ENCODE results near the gene RSPO1.
"Not testable (repeated sequence)": the region's sequence is repeated elsewhere in the genome, so short reads cannot be mapped to it uniquely, and the experiment has no call there.

RSPO1 gene

GRCh38 chr1:37599940-37600339 is 34.8 kb downstream of the RSPO1 start:
- H3K36me3 ChIP-seq, result no peaks in the 10 kb centered on the region
- TF ChIP-seq CTCF (IDR thresholded peaks at IDR 0.05), result no peak
- no peaks in the 10 kb centered on the region for H3K27me3 ChIP-seq
- no peak overlapping the region for H3K27ac ChIP-seq
- no peak for DNase-seq
- H3K4me1 ChIP-seq, result peaks cover 0 to 18% (median 11%) of the 10 kb centered on the region in 4 donors
- H3K4me3 ChIP-seq, result no peak overlapping the region
- H3K9me3 ChIP-seq, result no peaks in the 10 kb centered on the region
- intact Hi-C loops (cut with DNase I; ENCODE audit: low total_unique reads), result loop anchor here (10.0 kb wide), 1 partner anchor 85 kb away; the partner anchor contains the start of gene MEAF6

DNA sequence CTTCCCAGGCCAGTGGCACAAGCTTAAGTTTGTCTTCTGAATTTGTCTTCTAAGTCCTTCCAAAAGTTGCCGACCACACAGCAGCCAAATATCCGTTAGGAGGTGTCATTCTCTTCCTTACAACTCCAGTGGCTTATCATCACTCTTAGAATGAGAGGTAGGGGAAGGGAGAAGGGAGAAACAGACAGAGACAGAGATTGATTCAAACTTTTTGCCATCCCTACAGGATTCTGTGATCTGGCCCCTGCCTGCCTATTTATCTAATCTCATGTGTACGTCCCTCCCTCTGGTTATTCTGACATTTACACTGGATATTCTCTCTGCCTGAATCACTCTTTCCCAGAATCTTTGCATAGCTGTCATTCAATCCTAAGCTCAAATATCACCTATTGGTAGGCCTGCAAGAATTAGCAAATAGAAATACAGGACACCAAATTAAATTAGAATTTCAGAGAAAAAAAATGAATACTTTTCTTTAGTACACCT is 38.5 kb downstream of the RSPO1 start:
- peak overlapping the region; percentile 69 to 72 for H3K4me3 ChIP-seq
- peak overlapping the region; percentile 79 to 82 for H3K27ac ChIP-seq
- H3K9me3 ChIP-seq, result no peaks in the 10 kb centered on the region
- no peak for TF ChIP-seq CTCF (IDR thresholded peaks at IDR 0.05)
- H3K4me1 ChIP-seq, result peaks cover 0 to 28% (median 24%) of the 10 kb centered on the region in 4 donors
- no peaks in the 10 kb centered on the region for H3K27me3 ChIP-seq
- no peak for DNase-seq
- intact Hi-C loops (cut with DNase I; ENCODE audit: low total_unique reads), result loop anchor here (10.0 kb wide), 1 partner anchor 81 kb away; the partner anchor contains the start of gene MEAF6
- peaks cover 15 to 20% (median 17%) of the 10 kb centered on the region in 3 donors for H3K36me3 ChIP-seq

GRCh38 chr1:37595440-37596181 is 39.1 kb downstream of the RSPO1 start, which contains the start of gene GNL2:
Gene GNL2 (minus strand): TSS chr1:37595937. CDS start chr1:37595822, 115 bp downstream.
- Histone ChIP-seq H3K27me3 (no peaks in the 10 kb centered on the region), H3K4me1 (peaks cover 0 to 28% (median 24%) of the 10 kb centered on the region in 4 donors), H3K36me3 (peaks cover 21 to 26% (median 23%) of the 10 kb centered on the region in 3 donors), H3K9me3 (no peaks in the 10 kb centered on the region), H3K4me3 (peak within 1 kb of the TSS; percentile 69 to 72), H3K27ac (peak within 1 kb of the TSS; percentile 79 to 82)
- TF ChIP-seq CTCF (IDR thresholded peaks at IDR 0.05), result no peak
- DNase-seq, result peak; percentile 97 to 98
- intact Hi-C loops (cut with DNase I; ENCODE audit: low total_unique reads), result loop anchor here (2.0 to 10.0 kb wide), 2 partner anchors 81 to 95 kb away; partner anchors contain the start of gene MEAF6

- Histone ChIP-seq H3K4me1 (peaks cover 0 to 28% (median 24%) of the 10 kb centered on the region in 4 donors), H3K36me3 (peaks cover 30 to 45% (median 41%) of the 10 kb centered on the region in 3 donors), H3K9me3 (no peaks in the 10 kb centered on the region), H3K27ac (no peak overlapping the region), H3K27me3 (no peaks in the 10 kb centered on the region), H3K4me3 (no peak overlapping the region)
- no peak for DNase-seq
- no peak for TF ChIP-seq CTCF (IDR thresholded peaks at IDR 0.05)
- intact Hi-C loops (cut with DNase I; ENCODE audit: low total_unique reads), result loop anchor here (2.0 to 10.0 kb wide), 2 partner anchors 79 to 97 kb away; partner anchors contain the start of gene MEAF6
These were observed 41.0 kb downstream of the RSPO1 start for GRCh38 chr1:37593726-37594125.

DNA sequence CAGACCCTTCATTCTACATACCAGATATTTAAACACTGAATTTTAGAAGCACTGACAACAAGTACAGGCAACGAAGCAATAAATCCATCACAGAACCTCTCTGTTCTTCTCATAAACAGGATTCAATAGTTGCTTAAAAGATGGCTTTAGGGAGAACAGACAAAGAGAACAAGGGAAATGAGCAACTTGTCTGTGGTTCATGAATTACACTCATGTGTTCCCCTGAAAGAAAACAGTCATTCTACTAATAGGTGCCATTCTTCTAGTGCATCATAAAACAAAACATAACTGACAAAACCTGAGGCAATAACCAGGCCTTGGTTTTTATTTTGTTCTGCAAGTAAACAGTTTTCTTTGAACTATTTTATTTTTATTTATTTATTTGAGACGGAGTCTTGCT is 45.8 kb downstream of the RSPO1 start:
- DNase-seq, result no peak
- no peaks in the 10 kb centered on the region for H3K27me3 ChIP-seq
- no peaks in the 10 kb centered on the region for H3K9me3 ChIP-seq
- H3K4me1 ChIP-seq, result peaks cover 0 to 6% (median 3%) of the 10 kb centered on the region in 4 donors
- peaks cover 59 to 81% (median 76%) of the 10 kb centered on the region in 3 donors for H3K36me3 ChIP-seq
- H3K4me3 ChIP-seq, result no peak overlapping the region
- no peak for TF ChIP-seq CTCF (IDR thresholded peaks at IDR 0.05)
- H3K27ac ChIP-seq, result no peak overlapping the region
- intact Hi-C loops (cut with DNase I; ENCODE audit: low total_unique reads), result no loop called here

GRCh38 chr1:37584544-37584943 is 50.1 kb downstream of the RSPO1 start:
- H3K27me3 ChIP-seq; intact Hi-C loops (cut with DNase I; ENCODE audit: low total_unique reads): not testable (repeated sequence)
- peaks cover 73 to 87% (median 82%) of the 10 kb centered on the region in 3 donors for H3K36me3 ChIP-seq

More at GRCh38 chr1:37584544-37584943, 50.1 kb downstream of the RSPO1 start:
- H3K27ac ChIP-seq, H3K4me1 ChIP-seq, H3K4me3 ChIP-seq, DNase-seq, H3K9me3 ChIP-seq: not testable (repeated sequence)
